NCI-H226 (cell line): ENCODE data around the gene SRCAP.
A peak's percentile ranks its signal among the peaks of the same experiment; 100 is the strongest.

ENCODE experiments used
- DNase-seq: peaks from one replicate; pipeline ENCODE4 v3.0.0-alpha.2; 2015

The SRCAP gene

DNA sequence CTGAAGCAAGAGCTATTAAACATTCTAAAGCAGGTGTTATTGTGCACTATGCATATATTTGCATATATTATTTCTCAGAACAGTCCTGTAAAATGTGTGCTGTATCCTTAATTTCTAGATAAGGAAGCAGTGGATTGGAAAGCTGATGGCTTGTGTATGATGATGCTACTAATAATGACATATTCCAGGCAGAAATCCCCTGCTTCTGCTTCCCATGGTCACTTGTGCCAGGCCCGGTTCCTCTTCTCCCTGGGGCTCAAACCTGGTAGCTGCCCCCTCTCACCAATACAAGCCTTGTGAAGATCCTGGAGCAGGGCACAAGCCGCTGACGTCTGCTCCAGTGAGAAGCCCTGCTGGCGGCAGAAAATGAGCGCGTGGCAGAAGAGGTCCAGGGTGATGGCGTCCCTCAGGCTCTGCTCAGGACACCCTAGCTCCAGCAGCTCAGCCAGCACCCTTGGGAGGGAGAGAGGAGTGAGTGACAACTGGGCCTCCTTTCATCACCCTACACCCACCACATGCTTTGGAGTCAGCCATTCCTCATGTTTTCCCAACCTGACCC is 61.1 kb downstream of the SRCAP start:
- no peak for DNase-seq

GRCh38 chr16:30760577-30761426 is 61.8 kb downstream of the SRCAP start:
- DNase-seq = no peak

DNA sequence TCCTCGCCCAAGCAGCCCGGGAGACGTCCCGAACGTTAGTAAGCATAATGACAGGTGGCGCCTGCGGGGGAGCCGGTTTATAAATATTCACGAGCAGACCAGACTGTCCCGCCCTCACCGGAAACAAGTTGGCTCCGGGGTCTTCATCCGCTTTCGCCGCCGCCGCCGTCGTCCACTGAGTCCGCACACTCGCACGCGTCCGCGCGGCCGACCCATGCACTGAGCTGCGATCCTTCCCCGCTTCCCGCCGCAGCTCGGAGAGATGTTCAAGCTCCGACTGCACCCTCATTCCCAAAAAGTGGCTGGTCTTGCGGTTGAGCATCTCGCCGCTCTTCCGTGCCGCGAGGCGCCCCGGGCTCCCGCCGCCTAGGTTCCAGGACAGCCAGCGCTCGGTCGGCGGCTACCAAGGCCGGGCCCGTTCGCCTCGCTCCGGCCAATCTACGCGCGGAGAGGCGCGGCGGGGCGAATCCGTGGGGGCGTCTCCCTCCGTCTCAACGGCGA is 62.5 kb downstream of the SRCAP start:
- DNase-seq = no peak

DNA sequence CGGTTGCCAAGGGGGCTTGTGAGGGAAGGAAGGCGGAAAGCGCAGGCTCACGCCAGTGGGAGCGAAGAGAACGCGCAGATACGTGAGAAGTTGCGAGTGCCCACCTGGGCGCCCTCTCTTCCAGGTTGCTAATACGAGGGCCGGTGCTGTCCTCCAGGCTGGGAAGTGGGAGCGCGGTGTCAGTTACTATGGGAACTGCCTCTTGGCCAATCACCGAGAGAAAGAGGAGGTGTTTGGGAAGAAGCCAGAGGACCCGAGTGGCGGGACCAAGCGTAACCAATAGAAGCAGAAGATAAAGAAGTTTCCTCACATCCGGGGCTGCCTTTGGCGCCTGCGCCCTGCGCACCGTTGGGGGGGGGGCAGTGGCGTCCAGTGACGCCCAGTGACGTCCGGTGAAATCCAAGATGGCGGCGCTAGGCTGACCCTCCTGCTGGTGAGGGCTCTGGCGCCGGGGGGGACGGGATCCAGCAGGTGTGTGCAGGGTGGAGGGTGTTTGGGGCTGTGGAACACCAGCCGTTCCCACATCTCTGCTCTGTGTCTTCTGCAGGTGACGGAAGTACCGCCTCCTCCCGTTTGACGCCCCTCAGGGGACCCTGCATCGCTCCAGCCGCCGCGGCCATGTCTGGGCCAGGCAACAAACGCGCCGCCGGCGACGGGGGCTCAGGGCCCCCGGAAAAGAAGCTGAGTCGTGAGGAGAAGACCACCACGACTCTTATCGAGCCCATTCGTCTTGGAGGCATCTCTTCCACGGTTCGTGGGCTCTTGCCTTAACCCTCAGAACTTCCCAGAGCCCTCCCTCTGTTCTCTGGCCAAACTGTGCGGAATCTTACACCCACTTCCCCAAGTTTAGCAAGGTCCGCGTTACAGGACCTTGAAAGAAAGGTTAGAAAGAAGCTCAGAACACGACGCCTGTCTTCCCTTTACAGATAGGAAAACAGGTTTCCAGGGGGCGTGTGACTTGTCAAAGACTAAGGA is 63.2 kb downstream of the SRCAP start, which contains the start of the genes CFAP119 and RNF40:
Gene CFAP119 (minus strand): TSS at position 135 of the 975 bp plus-strand sequence. CDS start 314 bp downstream, outside the sequence.
Gene RNF40 (plus strand): TSS at position 395 of the 975 bp plus-strand sequence. CDS start 224 bp downstream, at position 619.
- peak; percentile 95 for DNase-seq

DNA sequence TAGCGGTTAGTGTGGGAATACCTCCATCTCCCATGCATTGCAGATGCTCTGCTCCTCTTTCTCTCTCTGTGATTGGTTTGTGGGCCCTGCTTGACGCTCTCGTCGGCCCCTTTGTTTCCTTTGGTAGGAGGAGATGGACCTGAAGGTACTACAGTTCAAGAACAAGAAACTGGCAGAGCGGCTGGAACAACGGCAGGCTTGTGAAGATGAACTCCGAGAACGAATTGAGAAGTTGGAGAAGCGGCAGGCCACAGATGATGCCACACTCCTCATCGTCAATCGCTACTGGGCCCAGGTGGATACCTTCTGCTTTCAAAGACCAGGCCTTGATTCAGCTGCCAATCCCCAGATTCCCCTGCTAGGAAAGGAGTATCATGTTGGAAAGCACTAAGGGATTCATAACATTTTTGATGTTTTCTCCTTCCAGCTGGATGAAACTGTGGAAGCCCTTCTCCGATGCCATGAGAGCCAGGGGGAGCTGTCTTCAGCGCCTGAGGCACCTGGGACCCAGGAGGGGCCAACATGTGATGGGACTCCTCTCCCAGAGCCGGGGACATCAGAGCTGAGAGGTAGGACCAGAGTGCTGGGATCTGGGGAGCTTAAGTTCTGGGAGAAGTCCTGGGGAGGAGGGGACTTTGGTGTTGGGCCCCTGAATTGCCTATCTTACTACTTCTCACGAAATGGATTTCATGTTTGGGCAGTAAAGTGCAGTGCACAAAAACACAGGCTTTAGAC is 64.2 kb downstream of the SRCAP start:
- no peak for DNase-seq

DNA sequence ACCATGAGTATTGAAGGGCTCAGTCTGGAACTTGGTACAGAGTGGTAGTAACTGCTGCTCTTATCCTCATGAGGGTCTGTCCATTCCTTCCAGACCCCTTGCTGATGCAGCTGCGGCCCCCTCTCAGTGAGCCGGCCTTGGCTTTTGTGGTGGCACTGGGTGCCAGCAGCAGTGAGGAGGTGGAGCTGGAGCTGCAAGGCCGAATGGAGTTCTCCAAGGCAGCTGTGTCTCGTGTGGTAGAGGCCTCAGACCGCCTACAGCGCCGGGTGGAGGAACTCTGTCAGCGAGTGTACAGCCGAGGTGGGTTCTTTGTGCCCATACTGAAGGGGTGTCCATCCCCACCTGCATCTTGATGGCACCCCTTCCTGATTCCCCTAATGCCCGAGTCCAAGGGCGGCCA is 65.1 kb downstream of the SRCAP start:
- DNase-seq = no peak

DNA sequence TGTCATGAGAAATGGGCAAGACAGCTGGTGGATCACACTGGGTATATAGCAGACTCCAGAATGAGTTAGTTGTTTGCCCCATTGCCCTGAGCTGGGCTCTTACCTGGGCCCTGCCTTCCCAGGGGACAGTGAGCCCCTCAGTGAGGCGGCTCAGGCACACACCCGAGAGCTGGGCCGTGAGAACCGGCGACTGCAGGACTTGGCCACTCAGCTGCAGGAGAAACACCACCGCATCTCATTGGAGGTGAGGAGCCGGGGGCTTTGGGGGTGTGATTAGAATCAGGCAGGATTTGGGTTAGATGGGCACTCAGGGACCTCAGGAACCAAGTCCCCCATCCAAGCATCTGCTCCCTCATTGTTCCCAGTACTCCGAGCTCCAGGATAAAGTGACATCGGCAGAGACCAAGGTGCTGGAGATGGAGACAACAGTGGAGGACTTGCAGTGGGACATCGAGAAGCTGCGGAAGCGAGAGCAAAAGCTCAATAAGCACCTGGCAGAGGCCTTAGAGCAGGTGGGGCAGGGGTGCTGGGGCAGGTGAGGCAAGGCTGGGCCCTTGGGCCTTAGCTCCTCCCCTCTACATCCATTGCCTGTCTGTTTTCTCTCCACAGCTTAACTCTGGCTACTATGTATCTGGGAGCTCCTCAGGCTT is 66.0 kb downstream of the SRCAP start:
- DNase-seq = no peak

DNA sequence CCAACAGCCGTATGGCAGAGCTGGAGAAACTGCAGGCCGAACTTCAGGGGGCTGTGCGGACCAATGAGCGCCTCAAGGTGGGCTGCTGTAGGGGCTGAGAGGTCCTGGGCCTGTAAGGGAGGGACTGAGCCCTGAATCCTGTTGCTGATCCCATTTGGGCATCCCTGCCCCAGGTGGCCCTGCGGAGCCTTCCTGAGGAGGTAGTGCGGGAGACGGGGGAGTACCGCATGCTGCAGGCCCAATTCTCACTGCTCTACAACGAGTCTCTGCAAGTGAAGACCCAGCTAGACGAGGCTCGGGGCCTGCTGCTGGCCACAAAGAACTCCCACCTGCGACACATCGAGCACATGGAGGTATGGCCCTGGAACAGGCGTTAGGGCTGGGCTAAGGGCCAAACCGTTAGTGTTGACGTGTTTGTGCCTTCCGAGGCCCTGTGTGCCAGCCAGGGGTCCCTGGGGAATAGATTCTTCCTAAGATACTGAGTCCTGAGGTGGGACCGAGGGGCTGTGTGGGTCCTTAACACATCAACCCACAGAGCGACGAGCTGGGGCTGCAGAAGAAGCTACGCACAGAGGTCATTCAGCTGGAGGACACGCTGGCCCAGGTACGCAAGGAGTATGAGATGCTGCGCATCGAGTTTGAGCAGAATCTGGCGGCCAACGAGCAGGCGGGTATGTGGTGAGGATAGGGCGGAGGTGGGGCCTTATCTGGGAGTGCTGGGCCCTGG is 67.4 kb downstream of the SRCAP start:
- no peak for DNase-seq

GRCh38 chr16:30766933-30767284 is 67.9 kb downstream of the SRCAP start:
- DNase-seq = no peak

- no peak for DNase-seq
Measured at GRCh38 chr16:30767767-30768465, 68.9 kb downstream of the SRCAP start.

DNA sequence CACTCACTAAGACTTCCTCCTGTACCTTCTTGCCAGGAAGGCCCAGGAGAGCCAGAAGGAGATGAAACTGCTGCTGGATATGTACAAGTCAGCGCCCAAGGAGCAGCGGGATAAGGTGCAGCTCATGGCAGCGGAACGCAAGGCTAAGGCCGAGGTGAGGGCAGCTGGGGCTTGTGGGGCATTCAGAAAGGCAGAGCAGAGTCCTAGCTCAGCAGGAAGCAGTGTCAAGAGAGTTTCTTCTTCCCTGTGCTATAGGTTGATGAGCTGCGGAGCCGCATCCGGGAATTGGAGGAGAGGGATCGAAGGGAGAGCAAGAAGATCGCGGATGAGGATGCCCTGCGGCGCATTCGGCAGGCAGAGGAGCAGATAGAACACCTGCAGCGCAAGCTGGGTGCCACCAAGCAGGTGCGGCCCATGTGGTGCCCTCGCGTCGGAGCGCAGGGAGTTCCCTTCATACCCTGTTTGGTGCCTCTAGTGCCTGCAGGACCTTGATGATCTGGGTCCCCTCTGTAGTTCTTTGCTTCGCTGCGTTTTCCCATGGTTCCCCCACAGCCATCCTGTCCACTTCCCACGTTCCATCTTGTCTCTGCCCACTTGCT is 69.7 kb downstream of the SRCAP start:
- DNase-seq = no peak

DNA sequence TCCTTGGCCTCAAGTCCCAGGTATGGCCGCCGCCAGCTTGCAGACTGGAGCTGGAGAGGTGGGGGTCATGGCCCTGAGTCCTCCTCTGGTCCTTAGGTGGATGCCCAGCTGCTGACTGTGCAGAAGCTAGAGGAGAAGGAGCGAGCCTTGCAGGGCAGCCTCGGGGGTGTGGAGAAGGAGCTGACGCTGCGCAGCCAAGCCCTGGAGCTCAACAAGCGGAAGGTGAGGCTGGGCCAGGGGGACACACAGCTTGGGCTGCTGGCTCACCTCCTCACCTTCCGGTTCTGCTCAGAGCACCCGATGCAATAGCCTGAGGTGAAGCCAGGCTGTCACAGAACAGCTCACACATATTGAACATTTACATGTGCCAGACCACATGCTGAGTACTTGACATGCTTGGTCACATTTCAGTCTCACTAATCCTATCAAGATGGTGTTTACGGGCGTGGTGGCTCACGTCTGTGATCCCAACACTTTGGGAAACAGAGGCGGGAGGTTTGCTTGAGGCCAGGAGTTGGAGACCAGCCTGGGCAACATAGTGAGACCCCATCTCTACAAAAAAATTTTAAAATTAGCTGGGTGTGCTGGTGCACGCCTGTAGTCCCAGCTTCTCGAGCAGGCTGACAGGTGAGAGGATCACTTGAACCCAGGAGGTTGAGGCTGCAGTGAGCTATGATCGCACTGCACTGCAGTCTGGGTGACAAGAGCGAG is 70.6 kb downstream of the SRCAP start:
- no peak for DNase-seq

DNA sequence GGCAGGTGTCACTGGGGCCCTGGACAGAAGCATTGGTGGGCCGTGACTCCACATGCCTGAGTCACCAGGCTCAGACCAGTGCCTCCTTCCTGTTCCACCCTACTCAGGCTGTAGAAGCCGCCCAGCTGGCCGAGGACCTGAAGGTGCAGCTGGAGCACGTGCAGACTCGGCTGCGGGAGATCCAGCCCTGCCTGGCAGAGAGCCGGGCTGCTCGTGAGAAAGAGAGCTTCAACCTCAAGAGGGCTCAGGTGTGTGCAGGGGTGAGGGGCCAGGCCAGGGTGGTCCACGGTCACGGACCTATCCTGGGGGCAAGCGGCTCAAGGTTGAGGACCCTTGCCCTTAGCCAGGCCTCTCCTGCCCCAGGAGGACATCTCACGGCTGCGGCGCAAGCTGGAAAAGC is 72.8 kb downstream of the SRCAP start:
- no peak for DNase-seq

GRCh38 chr16:30773826-30774225 is 74.9 kb downstream of the SRCAP start:
- DNase-seq = no peak

- DNase-seq = no peak
Measured at GRCh38 chr16:30774367-30775130, 75.6 kb downstream of the SRCAP start.

DNA sequence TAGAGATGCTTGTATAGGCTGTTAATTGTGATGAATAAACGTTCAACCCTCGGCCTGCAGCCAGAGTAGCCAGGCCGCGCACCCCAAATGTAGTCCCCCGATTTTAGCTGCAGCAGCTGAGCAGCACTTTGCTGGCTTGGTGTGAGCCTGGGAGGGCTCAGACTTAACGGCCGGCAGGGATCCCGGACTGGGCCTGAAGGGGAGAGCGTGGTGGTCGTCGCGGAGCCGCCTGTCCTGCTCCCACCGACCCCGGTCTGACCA is 76.1 kb downstream of the SRCAP start:
- DNase-seq = no peak

GRCh38 chr16:30775392-30776188 is 76.6 kb downstream of the SRCAP start:
- DNase-seq = peak; percentile 84
